Measurements from ENCODE around the gene USF3. TPM values are rescaled to one million over a fixed set of nuclear protein-coding genes. Genes with fewer than 3 reads are reported as not detected.

The USF3 gene
- total RNA-seq, 6 donors from 2014 or later = 9.3 to 30.6 (median 18.5) TPM

GRCh38 chr3:113717818-113718217, 21.4 kb upstream of the USF3 start:
- TF ChIP-seq CTCF (IDR thresholded peaks at IDR 0.05) (no peak), EP300 (IDR thresholded peaks at IDR 0.05) (no peak), POLR2A (IDR thresholded peaks at IDR 0.05) (no peak)
- no peak for ATAC-seq (ENCODE audit: low FRiP score in 2 of 2)
- H3K27ac ChIP-seq = no peak overlapping the region
- H3K4me3 ChIP-seq = no peak overlapping the region
- no peak for DNase-seq
- 88 to 98% methylated on average over 2 to 3 of the region's 3 CpGs for WGBS, 2 donors
- H3K27me3 ChIP-seq = no peaks in the 10 kb centered on the region
- H3K9me3 ChIP-seq = no peaks in the 10 kb centered on the region
- H3K4me1 ChIP-seq = peaks cover 0 to 8% (median 1%) of the 10 kb centered on the region in 4 donors
- H3K36me3 ChIP-seq = peaks cover 0 to 33% (median 10%) of the 10 kb centered on the region in 4 donors

GRCh38 chr3:113717308-113717707, 20.9 kb upstream of the USF3 start:
- peaks cover 0 to 8% (median 1%) of the 10 kb centered on the region in 4 donors for H3K4me1 ChIP-seq
- no peak overlapping the region for H3K27ac ChIP-seq
- 94 to 98% methylated on average over 3 of the region's 3 CpGs for WGBS, 2 donors
- DNase-seq (no peak), ATAC-seq (ENCODE audit: low FRiP score in 2 of 2) (no peak)
- H3K4me3 ChIP-seq = no peak overlapping the region
- no peak for TF ChIP-seq POLR2AphosphoS5 (IDR thresholded peaks at IDR 0.05)
- H3K27me3 ChIP-seq = no peaks in the 10 kb centered on the region
- H3K36me3 ChIP-seq = peaks cover 0 to 28% (median 10%) of the 10 kb centered on the region in 4 donors
- H3K9me3 ChIP-seq = no peaks in the 10 kb centered on the region

GRCh38 chr3:113714702-113715101, 18.3 kb upstream of the USF3 start:
- ATAC-seq (ENCODE audit: low FRiP score in 2 of 2) (no peak), DNase-seq (no peak)
- TF ChIP-seq EP300 (IDR thresholded peaks at IDR 0.05) (no peak), POLR2A (IDR thresholded peaks at IDR 0.05) (no peak), CTCF (IDR thresholded peaks at IDR 0.05) (no peak), POLR2AphosphoS5 (IDR thresholded peaks at IDR 0.05) (no peak)
- H3K4me3 ChIP-seq = no peak overlapping the region
- H3K4me1 ChIP-seq = peaks cover 0 to 8% (median 1%) of the 10 kb centered on the region in 4 donors
- H3K36me3 ChIP-seq = peaks cover 0 to 2% (median 0%) of the 10 kb centered on the region in 4 donors
- 68 to 91% methylated on average over 1 of the region's 1 CpG for WGBS, 2 donors
- H3K27ac ChIP-seq = no peak overlapping the region
- no peaks in the 10 kb centered on the region for H3K27me3 ChIP-seq
- no peaks in the 10 kb centered on the region for H3K9me3 ChIP-seq

GRCh38 chr3:113712129-113712528, 15.7 kb upstream of the USF3 start:
- Histone ChIP-seq H3K4me3 (no peak overlapping the region), H3K27me3 (no peaks in the 10 kb centered on the region), H3K9me3 (no peaks in the 10 kb centered on the region), H3K36me3 (no peaks in the 10 kb centered on the region), H3K4me1 (no peaks in the 10 kb centered on the region), H3K27ac (no peak overlapping the region)
- no peak for ATAC-seq (ENCODE audit: low FRiP score in 2 of 2)
- TF ChIP-seq CTCF (IDR thresholded peaks at IDR 0.05) (no peak), EP300 (IDR thresholded peaks at IDR 0.05) (no peak), POLR2AphosphoS5 (IDR thresholded peaks at IDR 0.05) (no peak), POLR2A (IDR thresholded peaks at IDR 0.05) (no peak)
- WGBS, 2 donors = 44 to 47% methylated on average over 3 of the region's 3 CpGs
- no peak for DNase-seq

- TF ChIP-seq CTCF (IDR thresholded peaks at IDR 0.05) (no peak), POLR2A (IDR thresholded peaks at IDR 0.05) (no peak), EP300 (IDR thresholded peaks at IDR 0.05) (no peak), POLR2AphosphoS5 (IDR thresholded peaks at IDR 0.05) (no peak)
- no peaks in the 10 kb centered on the region for H3K27me3 ChIP-seq
- H3K9me3 ChIP-seq = no peaks in the 10 kb centered on the region
- 84 to 92% methylated on average over 4 of the region's 4 CpGs for WGBS, 2 donors
- H3K36me3 ChIP-seq = no peaks in the 10 kb centered on the region
- no peak overlapping the region for H3K4me3 ChIP-seq
- no peaks in the 10 kb centered on the region for H3K4me1 ChIP-seq
- no peak overlapping the region for H3K27ac ChIP-seq
- ATAC-seq (ENCODE audit: low FRiP score in 2 of 2) = no peak
- no peak for DNase-seq
Measured at GRCh38 chr3:113707835-113708234, 11.4 kb upstream of the USF3 start.

Data from upper lobe of left lung (tissue), 6 donors.